D341Med (cell line): Measurements from ENCODE around the gene MGA.
A peak's percentile ranks its signal among the peaks of the same experiment; 100 is the strongest.

ENCODE experiments used
- DNase-seq: peaks from one replicate; pipeline ENCODE4 v3.0.0; 2012; ENCODE audit warnings: low spot score

The MGA gene

GRCh38 chr15:41660235-41661077 is at the start of gene MGA:
MGA (plus strand) TSS chr15:41660405.
- DNase-seq: peak; percentile 89

- no peak for DNase-seq
These were observed 39.5 kb upstream of the MGA start for GRCh38 chr15:41620536-41621199.

- peak; percentile 78 for DNase-seq
These were observed 38.7 kb upstream of the MGA start for GRCh38 chr15:41621200-41622193.

DNA sequence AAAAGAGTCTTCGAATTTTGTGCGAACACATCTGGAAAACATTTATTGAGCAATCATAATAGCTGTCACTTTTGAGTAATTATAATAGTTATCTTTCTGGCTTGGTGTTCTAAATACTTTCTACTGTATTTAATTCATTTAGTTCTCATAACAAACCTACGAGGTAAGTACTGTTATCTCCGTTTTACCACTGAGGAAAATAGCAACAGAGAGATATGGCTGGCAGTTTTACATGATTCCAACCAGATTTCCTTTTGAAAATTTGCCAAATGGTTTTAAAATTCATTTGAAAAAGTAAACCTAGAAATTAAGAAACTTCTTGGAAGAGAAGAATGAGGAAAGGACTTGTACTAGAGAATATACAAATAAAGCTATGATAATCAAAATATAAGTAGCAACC is 37.3 kb upstream of the MGA start:
- DNase-seq: no peak

GRCh38 chr15:41627203-41627602 is 33.0 kb upstream of the MGA start:
- no peak for DNase-seq

DNA sequence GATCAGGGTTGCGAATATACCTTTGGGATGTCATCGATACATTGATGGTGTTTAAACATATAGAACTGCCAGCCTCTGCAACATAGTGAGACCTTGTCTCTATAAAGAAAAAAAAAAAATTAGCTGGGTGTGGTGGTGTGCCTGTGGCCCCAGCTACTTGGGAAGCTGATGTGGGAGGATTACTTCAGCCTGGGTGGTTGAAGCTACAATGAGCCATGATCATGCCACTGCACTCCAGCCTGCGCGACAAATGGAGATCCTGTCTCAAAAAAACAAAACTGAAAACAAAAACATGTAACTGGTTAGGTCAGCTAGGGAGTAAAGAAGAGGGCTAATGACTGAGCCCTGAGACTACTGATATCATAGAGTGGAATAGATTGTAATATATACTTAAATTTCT is 30.7 kb upstream of the MGA start:
- DNase-seq: no peak

- DNase-seq: no peak
These were observed 30.3 kb upstream of the MGA start for GRCh38 chr15:41629883-41630282.

- no peak for DNase-seq
These were observed 29.5 kb upstream of the MGA start for GRCh38 chr15:41630616-41631217.

- no peak for DNase-seq
These were observed 28.2 kb upstream of the MGA start for GRCh38 chr15:41631880-41632470.

DNA sequence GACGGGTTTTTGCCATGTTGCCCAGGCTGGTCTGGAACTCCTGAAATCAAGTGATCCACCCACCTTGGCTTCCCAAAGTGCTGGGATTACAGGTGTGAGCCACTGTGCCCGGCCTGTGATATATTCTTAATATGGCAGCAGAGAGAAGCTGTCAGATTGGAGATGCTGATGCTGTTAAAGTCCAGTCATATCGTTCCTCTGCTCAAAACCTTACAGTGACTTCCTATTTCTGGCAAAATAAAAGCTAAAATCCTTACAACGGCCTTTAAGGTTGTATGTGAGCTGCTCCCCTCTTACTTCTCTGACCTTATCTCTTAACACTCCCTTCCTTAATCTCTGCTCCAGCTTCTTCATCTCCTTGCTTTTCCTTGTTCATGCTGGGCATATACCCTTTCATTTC is 26.6 kb upstream of the MGA start:
- DNase-seq: no peak

DNA sequence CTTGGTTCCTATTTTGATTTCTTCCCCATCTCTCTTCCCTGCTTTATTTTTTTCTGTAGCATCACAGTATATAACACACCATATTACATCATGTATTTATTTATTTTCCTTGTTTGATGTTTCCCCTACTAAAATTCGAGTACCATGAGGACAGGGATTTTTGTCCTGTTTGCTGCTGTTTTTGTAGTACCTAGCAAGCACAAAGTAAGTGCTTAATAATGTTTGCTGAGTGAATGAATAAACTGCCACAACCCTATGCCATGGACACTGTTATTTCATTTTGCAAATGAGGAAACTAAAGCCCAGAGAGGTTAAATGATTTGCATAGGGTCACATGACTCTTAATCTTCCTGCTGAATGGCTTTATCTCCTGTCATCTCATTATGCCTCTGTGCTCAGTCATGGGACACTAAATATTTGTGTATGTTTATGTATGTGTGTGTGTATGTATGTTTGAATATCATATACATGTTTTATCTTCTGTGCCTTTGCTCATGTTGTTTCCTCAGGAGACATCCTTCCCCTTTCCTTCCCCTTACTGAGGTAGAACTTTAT is 26.1 kb upstream of the MGA start:
- DNase-seq: no peak

GRCh38 chr15:41637086-41637485 is 23.1 kb upstream of the MGA start:
- DNase-seq: no peak

DNA sequence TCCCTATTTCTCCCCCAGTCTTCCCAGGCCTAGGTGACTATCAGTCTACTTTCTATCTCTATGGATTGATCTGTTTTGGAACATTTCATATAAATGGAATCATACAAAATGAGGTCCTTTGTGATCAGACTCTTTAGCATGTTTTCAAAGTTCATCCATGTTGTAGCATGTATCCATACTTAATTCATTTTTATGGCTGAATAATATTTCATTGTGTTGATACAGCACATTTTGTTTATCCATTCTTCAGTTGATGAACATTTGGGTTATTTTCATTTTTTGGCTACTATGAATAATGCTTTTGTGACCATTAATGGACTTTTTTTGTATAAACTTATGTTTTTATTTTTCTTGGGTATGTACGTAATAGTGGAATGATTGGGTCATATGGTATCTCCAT is 19.2 kb upstream of the MGA start:
- DNase-seq: no peak

DNA sequence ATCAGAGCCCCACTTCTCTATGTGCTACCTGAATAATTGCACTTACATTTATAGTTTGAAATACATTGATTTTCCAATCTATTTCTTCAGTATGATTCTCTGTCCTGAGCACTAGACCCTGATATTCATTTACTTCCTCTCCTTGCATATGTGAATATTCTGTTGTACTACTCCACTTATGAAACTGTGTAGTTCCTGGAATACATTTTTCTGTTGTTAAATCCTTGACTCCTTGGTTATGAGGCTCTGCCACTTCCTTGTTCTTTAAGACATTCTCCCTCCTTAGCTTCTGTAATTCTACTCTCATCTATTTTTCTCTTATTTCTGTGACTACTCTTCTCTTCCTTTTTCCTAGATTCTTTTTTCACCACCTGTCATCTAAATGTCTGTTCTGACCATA is 12.9 kb upstream of the MGA start:
- no peak for DNase-seq

DNA sequence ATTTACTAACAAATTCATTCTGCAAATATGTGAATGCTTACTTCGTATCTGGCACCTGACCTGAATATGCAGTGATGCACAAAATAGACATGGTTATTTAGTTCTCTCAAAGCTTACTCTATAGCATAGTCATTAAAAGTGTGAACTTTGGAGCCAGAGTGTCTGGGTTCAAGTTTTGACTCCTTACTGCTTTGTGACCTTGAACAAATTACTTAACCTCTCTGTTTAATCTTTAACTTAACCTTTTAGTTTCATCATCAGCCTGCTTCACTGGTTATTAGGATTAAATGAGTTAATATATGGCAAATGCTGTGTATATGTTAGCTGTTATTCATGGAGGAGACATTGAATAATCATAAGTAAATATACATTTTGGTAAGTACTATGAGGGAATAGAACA is 12.1 kb upstream of the MGA start:
- DNase-seq: no peak

DNA sequence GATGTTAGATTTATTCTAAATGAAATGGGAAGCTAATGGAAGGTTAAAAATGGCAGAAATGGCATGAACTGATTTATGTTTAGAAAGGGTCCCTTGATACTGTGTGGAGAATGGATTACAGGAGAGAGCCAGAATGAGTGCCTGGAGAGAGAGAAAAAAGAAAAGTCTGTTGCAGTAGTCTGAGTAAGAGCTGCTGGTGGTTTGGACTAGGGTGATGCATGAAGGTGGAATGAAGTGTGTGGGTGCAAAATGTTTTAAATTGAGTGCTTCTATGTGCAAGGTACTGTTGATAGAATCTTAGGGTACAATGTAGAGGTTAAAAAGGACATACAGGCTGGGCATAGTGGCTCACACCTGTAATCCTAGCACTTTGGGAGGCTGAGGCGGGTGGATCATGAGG is 11.4 kb upstream of the MGA start:
- DNase-seq: no peak

DNA sequence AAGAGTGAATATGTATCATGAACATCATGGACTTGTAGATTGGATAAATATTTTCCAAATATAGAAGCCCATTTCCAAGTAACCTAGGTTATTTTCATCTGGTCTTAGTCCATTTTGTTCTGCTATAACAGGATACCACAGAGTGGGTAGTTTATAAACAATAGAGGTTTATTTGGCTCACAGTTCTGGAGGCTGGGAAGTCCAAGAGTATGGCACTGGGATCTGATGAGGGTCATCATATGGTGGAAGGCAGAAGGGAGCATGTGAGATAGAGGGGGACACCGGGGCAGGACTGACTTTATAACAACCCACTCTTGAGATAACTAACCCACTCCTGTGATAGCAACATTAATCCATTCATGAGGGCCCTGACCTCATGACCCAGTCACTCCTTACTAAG is 9.4 kb upstream of the MGA start:
- no peak for DNase-seq

DNA sequence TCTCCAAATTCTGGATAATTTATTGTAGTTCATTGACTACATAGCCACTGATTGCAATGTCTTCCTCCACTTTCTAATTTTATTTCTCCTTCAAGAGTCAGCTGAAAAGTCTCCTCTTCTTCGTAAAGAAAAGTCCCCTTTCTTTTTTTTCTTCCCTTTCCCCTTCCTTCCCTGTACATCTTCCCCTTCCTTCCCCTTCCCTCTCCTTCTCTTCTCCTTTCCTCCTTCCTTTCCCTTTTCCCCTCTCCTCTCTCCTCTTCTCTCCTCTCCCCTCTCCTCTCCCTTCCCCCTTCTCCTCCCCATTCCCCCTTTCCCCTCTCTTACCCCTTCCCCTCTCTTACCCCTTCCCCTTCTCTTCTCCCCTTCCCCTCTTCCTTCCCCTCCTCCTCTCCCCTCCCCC is 8.8 kb upstream of the MGA start:
- no peak for DNase-seq

- no peak for DNase-seq
These were observed 6.4 kb upstream of the MGA start for GRCh38 chr15:41653760-41654159.

- DNase-seq: no peak
These were observed 4.5 kb upstream of the MGA start for GRCh38 chr15:41655716-41656115.

GRCh38 chr15:41656188-41656587 is 4.0 kb upstream of the MGA start:
- no peak for DNase-seq
